CD4-positive, alpha-beta memory T cell (primary cell): ENCODE results near the gene CSTB. TPM values are rescaled to one million over a fixed set of nuclear protein-coding genes. Genes with fewer than 3 reads are reported as not detected.

Experiments used
- CTCF ChIA-PET: fragments of 350-600 bp; sonication (Branson Sonifier 250); formaldehyde crosslinking; loops from one replicate; lab custom pipeline; 2021; ENCODE audit warnings: inconsistent platforms; ENCODE audit not compliant: partially characterized antibody; lab: Charles Lee
- POLR2A ChIA-PET: fragments of 350-600 bp; sonication (Branson Sonifier 250); formaldehyde crosslinking; loops from one replicate; lab custom pipeline; 2021; ENCODE audit not compliant: partially characterized antibody; lab: Charles Lee
- DNase-seq, 5 donors: peaks; one replicate each; pipeline versions ENCODE4 v3.0.0 to v3.0.0-alpha.2; 2020 to 2022; ENCODE audit warnings: mixed read lengths in 1 of 5
- H3K27ac ChIP-seq: one replicate; pipeline ENCODE4 v1.7.0; 2013; ENCODE audit warnings: low read depth, low read length
- H3K27me3 ChIP-seq: 2 replicates; pipeline ENCODE4 v1.7.0; 2013; ENCODE audit warnings: mild to moderate bottlenecking, low read length, moderate library complexity; ENCODE audit not compliant: insufficient read depth
- H3K36me3 ChIP-seq: 2 replicates; pipeline ENCODE4 v1.7.0; 2013; ENCODE audit warnings: mild to moderate bottlenecking, low read length, moderate library complexity; ENCODE audit not compliant: insufficient read depth
- H3K4me1 ChIP-seq: 2 replicates; pipeline ENCODE4 v1.7.0; 2013; ENCODE audit warnings: mild to moderate bottlenecking, low read length, moderate library complexity; ENCODE audit not compliant: insufficient read depth
- H3K4me3 ChIP-seq, 2 donors: one replicate each; pipeline ENCODE4 v1.7.0; 2013; ENCODE audit warnings: low read length in 2 of 2, mild to moderate bottlenecking in 1 of 2
- H3K9me3 ChIP-seq, 2 donors: one replicate each; pipeline ENCODE4 v1.7.0; 2013; ENCODE audit warnings: low read length in 2 of 2, control low read depth in 1 of 2; ENCODE audit not compliant: control insufficient read depth in 1 of 2
- H3K27ac Mint-ChIP-seq, 7 donors: one replicate each; pipeline ENCODE4 v1.8.0; 2020 to 2021; ENCODE audit warnings: mixed read lengths in 7 of 7, mild to moderate bottlenecking in 6 of 7, inconsistent platforms in 3 of 7, moderate library complexity in 3 of 7
- H3K27me3 Mint-ChIP-seq, 2 donors: one replicate each; pipeline ENCODE4 v1.8.0; 2020 to 2021; ENCODE audit warnings: mixed read lengths in 2 of 2
- H3K36me3 Mint-ChIP-seq, 2 donors: one replicate each; pipeline ENCODE4 v1.8.0; 2020 to 2021; ENCODE audit warnings: mixed read lengths in 2 of 2, inconsistent platforms in 1 of 2, mild to moderate bottlenecking in 1 of 2
- H3K4me1 Mint-ChIP-seq, 4 donors: one replicate each; pipeline ENCODE4 v1.8.0; 2020 to 2021; ENCODE audit warnings: mixed read lengths in 4 of 4, mild to moderate bottlenecking in 1 of 4
- H3K4me3 Mint-ChIP-seq, 8 donors: one replicate each; pipeline ENCODE4 v1.8.0; 2020 to 2021; ENCODE audit warnings: mixed read lengths in 8 of 8, mild to moderate bottlenecking in 7 of 8, moderate library complexity in 6 of 8, inconsistent platforms in 3 of 8
- H3K9me3 Mint-ChIP-seq, 8 donors: one replicate each; pipeline ENCODE4 v1.8.0; 2020 to 2021; ENCODE audit warnings: mixed read lengths in 8 of 8, mild to moderate bottlenecking in 5 of 8, inconsistent platforms in 3 of 8, moderate library complexity in 1 of 8
- intact Hi-C: fragments of 100-400 bp; cut with micrococcal nuclease; formaldehyde crosslinking; loops from one replicate; pipeline ENCODE4 v1.15.1; 2023
- polyA plus RNA-seq, 2 donors: library from polyadenylated mRNA; unstranded; fragments of 300-500 nt; fragmentation: Illumina TruSeq; gene quantifications; one replicate each; pipeline ENCODE4 v1.2.3, GENCODE V29; 2021
- total RNA-seq, 2 experiments: library from RNA; stranded (reverse); gene quantifications; one replicate each; pipeline ENCODE4 v1.2.3, GENCODE V29; 2021

CSTB gene
- total and polyA plus RNA-seq, 4 experiments from 2014 or later: 46.0 to 97.0 (median 58.6) TPM

- Mint-ChIP-seq H3K9me3 (no peaks in the 10 kb centered on the region), H3K36me3 (peaks cover 0 to 1% of the 10 kb centered on the region in 2 donors)
Measured at GRCh38 chr21:43810505-43811261, 34.6 kb upstream of the CSTB start.

GRCh38 chr21:43809853-43810504, 33.9 kb upstream of the CSTB start:
- no peaks in the 10 kb centered on the region for H3K9me3 ChIP-seq
- H3K4me3 ChIP-seq: no peak overlapping the region
- no peaks in the 10 kb centered on the region for H3K27me3 ChIP-seq
- Mint-ChIP-seq H3K27ac (no peak overlapping the region), H3K9me3 (no peaks in the 10 kb centered on the region), H3K4me3 (no peak overlapping the region), H3K27me3 (peaks cover 0 to 2% of the 10 kb centered on the region in 2 donors), H3K36me3 (peaks cover 0 to 1% of the 10 kb centered on the region in 2 donors), H3K4me1 (peaks cover 6 to 15% (median 7%) of the 10 kb centered on the region in 4 donors)
- no peak overlapping the region for H3K27ac ChIP-seq
- no peak for DNase-seq
- CTCF ChIA-PET: interaction anchor here (0.7 to 7.2 kb wide), 9 partner anchors 17 to 167 kb away, joined by 3 to 68 read pairs (median 4); no protein-coding TSS in a partner anchor
- POLR2A ChIA-PET: interaction anchor here (1.0 to 1.2 kb wide), 2 partner anchors 112 to 129 kb away, joined by 3 read pairs; no protein-coding TSS in a partner anchor
- intact Hi-C loops: loop anchor here (1.0 kb wide), 1 partner anchor 129 kb away; no protein-coding TSS in a partner anchor
- H3K4me1 ChIP-seq: peaks cover 8% of the 10 kb centered on the region
- H3K36me3 ChIP-seq: no peaks in the 10 kb centered on the region

More at GRCh38 chr21:43810505-43811261, 34.6 kb upstream of the CSTB start:
- peak; percentile 77 to 85 (median 78) for DNase-seq
- ChIA-PET POLR2A (interaction anchor here (1.0 to 1.2 kb wide), 2 partner anchors 111 to 128 kb away, joined by 3 read pairs; no protein-coding TSS in a partner anchor), CTCF (interaction anchor here (0.7 to 7.2 kb wide), 14 partner anchors 13 to 171 kb away, joined by 3 to 68 read pairs (median 4); no protein-coding TSS in a partner anchor)
- peaks cover 6 to 15% (median 7%) of the 10 kb centered on the region in 4 donors for H3K4me1 Mint-ChIP-seq
- H3K27me3 ChIP-seq: no peaks in the 10 kb centered on the region
- no peak overlapping the region for H3K4me3 ChIP-seq
- peaks cover 0 to 2% of the 10 kb centered on the region in 2 donors for H3K27me3 Mint-ChIP-seq
- H3K9me3 ChIP-seq: no peaks in the 10 kb centered on the region
- peaks cover 8% of the 10 kb centered on the region for H3K4me1 ChIP-seq
- no peak overlapping the region for H3K27ac ChIP-seq
- intact Hi-C loops: loop anchor here (1.0 kb wide), 1 partner anchor 129 kb away; no protein-coding TSS in a partner anchor
- no peaks in the 10 kb centered on the region for H3K36me3 ChIP-seq
- H3K4me3 Mint-ChIP-seq: peak overlapping the region in 1 of 8 donors; percentile 20
- H3K27ac Mint-ChIP-seq: peak overlapping the region in 1 of 7 donors; percentile 30

GRCh38 chr21:43809346-43809799, 33.3 kb upstream of the CSTB start:
- no peaks in the 10 kb centered on the region for H3K27me3 Mint-ChIP-seq
- H3K27ac Mint-ChIP-seq: no peak overlapping the region
- peaks cover 0 to 1% of the 10 kb centered on the region in 2 donors for H3K36me3 Mint-ChIP-seq
- no peak overlapping the region for H3K4me3 Mint-ChIP-seq
- Histone ChIP-seq H3K27ac (no peak overlapping the region), H3K27me3 (no peaks in the 10 kb centered on the region), H3K9me3 (no peaks in the 10 kb centered on the region), H3K4me3 (no peak overlapping the region), H3K4me1 (peaks cover 8% of the 10 kb centered on the region), H3K36me3 (no peaks in the 10 kb centered on the region)
- POLR2A ChIA-PET: no interaction called here
- H3K9me3 Mint-ChIP-seq: no peaks in the 10 kb centered on the region
- CTCF ChIA-PET: interaction anchor here (1.6 to 7.2 kb wide), 4 partner anchors 9 to 167 kb away, joined by 4 to 68 read pairs (median 24); no protein-coding TSS in a partner anchor
- intact Hi-C loops: no loop called here
- H3K4me1 Mint-ChIP-seq: peaks cover 4 to 11% (median 6%) of the 10 kb centered on the region in 4 donors
- DNase-seq: no peak

- Histone ChIP-seq H3K27ac (no peak overlapping the region), H3K9me3 (no peaks in the 10 kb centered on the region), H3K4me3 (no peak overlapping the region), H3K4me1 (peaks cover 8% of the 10 kb centered on the region), H3K27me3 (no peaks in the 10 kb centered on the region), H3K36me3 (no peaks in the 10 kb centered on the region)
- intact Hi-C loops: no loop called here
- ChIA-PET POLR2A (no interaction called here), CTCF (interaction anchor here (1.6 to 7.2 kb wide), 3 partner anchors 9 to 168 kb away, joined by 4 to 68 read pairs (median 39); no protein-coding TSS in a partner anchor)
- Mint-ChIP-seq H3K4me1 (peaks cover 4 to 11% (median 6%) of the 10 kb centered on the region in 4 donors), H3K9me3 (no peaks in the 10 kb centered on the region), H3K27ac (no peak overlapping the region), H3K27me3 (no peaks in the 10 kb centered on the region), H3K36me3 (peaks cover 0 to 3% of the 10 kb centered on the region in 2 donors), H3K4me3 (no peak overlapping the region)
- DNase-seq: no peak
Measured at GRCh38 chr21:43808832-43809251, 32.7 kb upstream of the CSTB start.

GRCh38 chr21:43808367-43808766, 32.3 kb upstream of the CSTB start:
- POLR2A ChIA-PET: no interaction called here
- DNase-seq: no peak
- Histone ChIP-seq H3K27me3 (no peaks in the 10 kb centered on the region), H3K27ac (no peak overlapping the region), H3K9me3 (no peaks in the 10 kb centered on the region), H3K4me1 (peaks cover 8% of the 10 kb centered on the region), H3K36me3 (peaks cover under 1% of the 10 kb centered on the region), H3K4me3 (no peak overlapping the region)
- peaks cover 4 to 11% (median 6%) of the 10 kb centered on the region in 4 donors for H3K4me1 Mint-ChIP-seq
- peaks cover 0 to 6% of the 10 kb centered on the region in 2 donors for H3K36me3 Mint-ChIP-seq
- no peak overlapping the region for H3K27ac Mint-ChIP-seq
- intact Hi-C loops: no loop called here
- no peak overlapping the region for H3K4me3 Mint-ChIP-seq
- H3K9me3 Mint-ChIP-seq: no peaks in the 10 kb centered on the region
- CTCF ChIA-PET: interaction anchor here (0.6 to 7.2 kb wide), 4 partner anchors 10 to 168 kb away, joined by 3 to 68 read pairs (median 22); no protein-coding TSS in a partner anchor
- no peaks in the 10 kb centered on the region for H3K27me3 Mint-ChIP-seq

GRCh38 chr21:43806017-43806710, 30.1 kb upstream of the CSTB start:
- no peak overlapping the region for H3K27ac ChIP-seq
- H3K4me1 Mint-ChIP-seq: peaks cover 4 to 11% (median 5%) of the 10 kb centered on the region in 4 donors
- ChIA-PET CTCF (interaction anchor here (1.2 to 7.2 kb wide), 3 partner anchors 133 to 1332 kb away, joined by 3 to 39 read pairs (median 3); no protein-coding TSS in a partner anchor), POLR2A (no interaction called here)
- no peak overlapping the region for H3K4me3 ChIP-seq
- no peak overlapping the region for H3K4me3 Mint-ChIP-seq
- intact Hi-C loops: no loop called here
- H3K9me3 ChIP-seq: no peaks in the 10 kb centered on the region
- H3K27ac Mint-ChIP-seq: peak overlapping the region in 3 of 7 donors; percentile 2 to 48 (median 39)
- H3K36me3 Mint-ChIP-seq: peaks cover 8 to 26% of the 10 kb centered on the region in 2 donors
- H3K9me3 Mint-ChIP-seq: no peaks in the 10 kb centered on the region
- no peak for DNase-seq
- H3K27me3 ChIP-seq: no peaks in the 10 kb centered on the region
- H3K27me3 Mint-ChIP-seq: no peaks in the 10 kb centered on the region
- peaks cover 7% of the 10 kb centered on the region for H3K4me1 ChIP-seq
- H3K36me3 ChIP-seq: peaks cover 13% of the 10 kb centered on the region
